K562 (cell line): ENCODE results near the gene FKBP7. TPM values are rescaled to one million over a fixed set of nuclear protein-coding genes. Genes with fewer than 3 reads are reported as not detected.

Experiments used
- CBX1 ChIP-seq: sonication (generic); IDR thresholded peaks from 2 replicates; pipeline ENCODE4 v1.6.1; 2016; ENCODE audit warnings: antibody characterized with exemption, low read depth, mild to moderate bottlenecking
- E4F1 ChIP-seq: fragments of 250-450 bp; sonication (Bioruptor Pico); IDR thresholded peaks from 2 replicates; pipeline ENCODE4 v1.5.0; 2021; ENCODE audit warnings: mild to moderate bottlenecking, borderline replicate concordance
- MGA ChIP-seq: fragments of 450-650 bp; IDR thresholded peaks from 2 replicates; pipeline ENCODE4 v1.6.1; 2016; ENCODE audit warnings: mild to moderate bottlenecking, moderate library complexity
- NELFE ChIP-seq: IDR thresholded peaks from 2 replicates; pipeline ENCODE4 v1.6.1; 2011; ENCODE audit warnings: mild to moderate bottlenecking; ENCODE audit not compliant: insufficient read depth, insufficient read length
- SMC3 ChIP-seq: conservative IDR thresholded peaks from 2 replicates; pipeline ENCODE4 v1.6.1; 2011; ENCODE audit warnings: low read depth, low read length, improper control_type of control experiment; ENCODE audit not compliant: insufficient read depth
- ZMIZ1 ChIP-seq, 2 experiments: fragments of 150-350 bp in 1 of 2; IDR thresholded peaks; 2 replicates each; pipeline ENCODE4 v1.6.1; 2012 to 2016; ENCODE audit warnings: low read depth in 2 of 2, low read length in 2 of 2, mild to moderate bottlenecking in 1 of 2, moderate library complexity in 1 of 2
- ZNF12 ChIP-seq: sonication (generic); formaldehyde crosslinking; IDR thresholded peaks from 2 replicates; pipeline ENCODE4 v1.4.0; 2020; ENCODE audit warnings: mild to moderate bottlenecking, missing genetic modification reagents
- polyA plus RNA-seq, 8 experiments: library from polyadenylated mRNA; depleted of rRNA in 4 of 8; stranded (reverse) in 5 of 8; unstranded in 3 of 8; fragments of >200 nt; fragmentation: Nextera tagmentation in 2 of 8; fragmentation: Illumina TruSeq in 1 of 8; extraction: Ambion mirVana in 2 of 8; extraction: Trizol in 1 of 8; gene quantifications; 2 replicates each; pipeline versions ENCODE4 v1.2.1 to v1.2.3, GENCODE V29; 2011 to 2014; ENCODE audit warnings: inconsistent platforms in 1 of 8, missing spikeins in 1 of 8
- total RNA-seq, 7 experiments: library from RNA; depleted of rRNA in 6 of 7; stranded (reverse); fragments of >200 nt in 6 of 7; fragmentation: Illumina TruSeq in 2 of 7; extraction: Trizol in 2 of 7; gene quantifications; 2 replicates each; pipeline versions ENCODE4 v1.2.1 to v1.2.3, GENCODE V29; 2011 to 2021; ENCODE audit warnings: low replicate concordance in 1 of 7

Gene FKBP7
- total and polyA plus RNA-seq, 9 of the 15 experiments (the other 6 are each of a cell fraction or from before 2014, with no cell fraction given): 6.1 to 23.2 (median 19.0) TPM

- peak; percentile 90 for TF ChIP-seq MGA
- peak; percentile 58 for TF ChIP-seq CBX1
- no peak for TF ChIP-seq NELFE
- TF ChIP-seq SMC3: peak; percentile 51; the same call in 1 of the 2 replicates
- TF ChIP-seq E4F1 (CRISPR knock-in tag): no peak
- 0 out of 4 replicates have a peak, but pooled peaks of 1 of the 2 experiments have one; percentile 6 for TF ChIP-seq ZMIZ1 (IDR thresholded peaks at IDR 0.05; ENCODE audit: low read depth in 2 of 2, low read length in 2 of 2)
- TF ChIP-seq ZNF12: 0 out of 2 replicates have a peak, but pooled peaks have one; percentile 62
These were observed at the start of gene FKBP7 (continued) for GRCh38 chr2:178478439-178479274.
